GM19023 (cell line): Measurements from ENCODE around the gene DDX51.
"Not testable (repeated sequence)": the region's sequence is repeated elsewhere in the genome, so short reads cannot be mapped to it uniquely, and the experiment has no call there.

ENCODE experiments used
- ATAC-seq: cut with Tn5 transposase; IDR thresholded peaks from one replicate; pipeline ENCODE4 v1.9.1; 2021; ENCODE audit warnings: mild to moderate bottlenecking, moderate library complexity; ENCODE audit not compliant: unreplicated experiment

The DDX51 gene

GRCh38 chr12:132141976-132142678, 2.0 kb downstream of the DDX51 start:
- no peak for ATAC-seq

GRCh38 chr12:132140918-132141841, 2.9 kb downstream of the DDX51 start:
- ATAC-seq = no peak

- ATAC-seq = no peak
Observed at GRCh38 chr12:132140501-132140900, 3.6 kb downstream of the DDX51 start.

- no peak for ATAC-seq
Observed at GRCh38 chr12:132139912-132140311, 4.2 kb downstream of the DDX51 start.

GRCh38 chr12:132138941-132139871, 4.9 kb downstream of the DDX51 start:
- ATAC-seq = no peak

- no peak for ATAC-seq
Observed at GRCh38 chr12:132137483-132138125, 6.5 kb downstream of the DDX51 start.

- ATAC-seq = not testable (repeated sequence)
Observed at GRCh38 chr12:132136226-132136625, 7.9 kb downstream of the DDX51 start.

GRCh38 chr12:132134653-132135183, 9.4 kb downstream of the DDX51 start:
- not testable (repeated sequence) for ATAC-seq

- ATAC-seq = no peak
Observed at GRCh38 chr12:132133952-132134652, 10.0 kb downstream of the DDX51 start.

GRCh38 chr12:132132609-132133430, 11.3 kb downstream of the DDX51 start:
- no peak for ATAC-seq

GRCh38 chr12:132131952-132132351, 12.2 kb downstream of the DDX51 start:
- ATAC-seq = no peak

- no peak for ATAC-seq
Observed at GRCh38 chr12:132131229-132131628, 12.9 kb downstream of the DDX51 start.

GRCh38 chr12:132130690-132131089, 13.4 kb downstream of the DDX51 start:
- ATAC-seq = no peak

GRCh38 chr12:132129007-132129406, 15.1 kb downstream of the DDX51 start:
- ATAC-seq = no peak

GRCh38 chr12:132127041-132127440, 17.1 kb downstream of the DDX51 start:
- ATAC-seq = no peak

- no peak for ATAC-seq
Observed at GRCh38 chr12:132125736-132126135, 18.4 kb downstream of the DDX51 start.

- no peak for ATAC-seq
Observed at GRCh38 chr12:132124766-132125425, 19.2 kb downstream of the DDX51 start.
